NT2/D1 (cell line): Measurements from ENCODE around the gene HPGD.

ENCODE experiments used
- YY1 ChIP-seq: IDR thresholded peaks from 2 replicates; pipeline ENCODE4 v1.6.1; 2011; ENCODE audit not compliant: insufficient read length, insufficient read depth
- ZNF274 ChIP-seq: IDR thresholded peaks from 2 replicates; pipeline ENCODE4 v1.6.1; 2011; ENCODE audit warnings: mild to moderate bottlenecking, low read depth, low read length

DNA sequence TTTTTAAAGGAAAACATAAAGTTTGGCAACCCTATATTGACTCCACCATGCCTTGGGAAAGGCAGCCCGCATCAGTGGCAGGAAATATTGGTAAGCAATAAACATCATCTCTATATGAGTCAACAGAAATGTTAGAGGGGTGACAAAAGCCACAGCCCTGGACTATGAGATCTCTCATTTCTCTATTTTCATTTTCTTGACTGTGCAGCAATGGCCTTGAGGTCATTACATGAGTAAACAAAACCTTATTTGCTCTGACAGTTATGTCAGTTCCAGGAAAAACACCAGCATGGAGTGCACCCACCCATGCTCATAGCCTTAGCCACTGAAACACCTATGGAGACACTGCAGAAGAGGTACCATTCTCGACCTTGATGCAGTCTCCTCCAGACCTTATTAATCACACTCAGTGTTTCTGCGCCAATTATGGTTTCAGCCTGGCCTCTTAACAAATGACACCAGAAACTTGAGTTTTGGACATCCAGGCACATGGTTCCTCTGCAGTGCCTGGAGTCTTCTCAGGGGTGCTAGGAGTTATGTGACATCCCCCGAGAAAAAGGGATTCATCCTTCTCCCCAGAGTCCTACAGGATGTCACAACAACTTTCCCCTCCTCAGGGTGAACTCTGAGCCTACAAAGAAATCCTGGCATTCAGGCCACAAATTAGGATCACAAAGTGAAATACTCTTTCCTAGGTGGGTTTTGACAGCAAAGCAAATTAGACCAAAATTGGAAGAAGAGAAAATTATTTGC lies 16.0 kb upstream of the HPGD start:
- no peak for TF ChIP-seq ZNF274
- no peak for TF ChIP-seq YY1
